ENCODE data around the gene EP300. TPM values are rescaled to one million over a fixed set of nuclear protein-coding genes. Genes with fewer than 3 reads are reported as not detected.

EP300 gene
- total and polyA plus RNA-seq, 2 of the 8 experiments (the other 6 are each of a cell fraction or from before 2014, with no cell fraction given), result 39.5 to 109 TPM

DNA sequence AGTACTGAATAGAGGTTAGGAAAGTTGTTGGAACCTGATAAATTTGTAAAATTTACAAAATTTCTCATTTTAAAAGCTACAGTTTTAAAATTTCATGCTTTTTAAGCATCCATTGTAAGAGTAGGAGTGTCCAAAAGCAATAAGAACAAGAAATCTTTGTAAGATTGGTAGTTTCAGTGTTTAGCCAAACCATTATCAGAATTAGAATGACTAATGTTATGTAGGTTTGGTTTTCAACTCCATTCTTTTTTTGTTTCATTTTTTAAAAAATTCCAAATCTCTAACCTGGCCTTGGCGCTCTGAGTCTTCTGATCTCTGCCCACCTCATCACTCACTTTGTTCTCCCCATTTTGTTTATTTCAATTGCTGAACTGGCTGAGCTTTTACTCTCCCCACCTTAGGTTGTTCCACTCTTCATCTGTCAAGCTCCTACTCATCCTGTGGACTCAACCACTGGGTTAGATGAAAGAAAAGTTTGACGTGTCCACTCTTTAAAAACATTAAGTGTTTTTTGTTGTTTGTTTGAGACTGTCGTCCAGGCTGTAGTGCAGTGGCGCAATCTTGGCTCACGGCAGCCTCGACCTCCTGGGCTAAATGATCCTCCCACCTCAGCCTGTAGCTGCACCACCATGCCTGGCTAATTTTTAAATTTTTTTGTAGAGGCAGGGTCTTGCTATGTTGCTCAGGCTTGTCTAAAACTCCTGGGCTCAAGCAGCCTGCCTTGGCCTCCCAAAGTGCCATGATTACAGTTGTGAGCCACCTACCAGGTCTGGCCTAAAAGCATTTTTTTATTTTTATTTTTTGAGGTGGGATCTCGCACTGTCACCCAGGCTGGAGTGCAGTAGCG is 14.0 kb downstream of the EP300 start:
- no peak overlapping the region for H2BK120ac ChIP-seq (replicated peaks; ENCODE audit: low read depth, low read length)
- peaks cover 21% of the 10 kb centered on the region in 2 experiments for H4K20me1 ChIP-seq (replicated peaks in 1 of 2; ENCODE audit: control insufficient read depth in 1 of 2, insufficient read depth in 2 of 2, low read length in 2 of 2)
- no peaks in the 10 kb centered on the region for H3K79me1 ChIP-seq (ENCODE audit: low read depth, low read length)
- no peak overlapping the region for H2BK15ac ChIP-seq (ENCODE audit: low read length)
- POLR2A ChIA-PET (ENCODE audit: partially characterized antibody), result interaction anchor here (0.6 to 1.7 kb wide), 5 partner anchors 10 to 189 kb away, joined by 3 to 11 read pairs (median 4); partner anchors contain the start of genes EP300 and RBX1
- H3K36me3 ChIP-seq (ENCODE audit: control insufficient read depth in 2 of 4, insufficient read depth in 4 of 4, low read length in 3 of 4), result peaks cover 0 to 10% (median 0%) of the 10 kb centered on the region in 4 experiments; a peak in 1 of 8 replicates
- H4K5ac ChIP-seq (ENCODE audit: insufficient read length, low read depth, low read length), result no peak overlapping the region
- H4K91ac ChIP-seq (replicated peaks; ENCODE audit: insufficient read length, low read length), result no peak overlapping the region
- H3K27ac ChIP-seq (ENCODE audit: low read depth, low read length), result no peak overlapping the region
- WGBS, 2 experiments (ENCODE audit: extremely low coverage in 1 of 2, insufficient coverage in 1 of 2, insufficient read length in 1 of 2, insufficient replicate concordance in 2 of 2, low coverage in 1 of 2, low lambda C conversion rate in 2 of 2, missing lambda C conversion rate in 1 of 2), result 85% methylated on average over 8 of the region's 8 CpGs; no CpG with 5 or more reads in 1 of the 2 experiments
- no peak overlapping the region for H2AK5ac ChIP-seq (ENCODE audit: low read depth, low read length)
- H3K9me3 ChIP-seq (ENCODE audit: insufficient read depth in 2 of 2, low read depth in 1 of 2, low read length in 1 of 2), result no peaks in the 10 kb centered on the region
- H3K4me1 ChIP-seq (replicated peaks in 1 of 4; ENCODE audit: control insufficient read depth in 3 of 4, insufficient read depth in 4 of 4, low read length in 3 of 4), result no peaks in the 10 kb centered on the region; a peak in 1 of 7 replicates
- no peak overlapping the region for H2AFZ ChIP-seq (ENCODE audit: low read length)
- H3K14ac ChIP-seq (ENCODE audit: insufficient read length), result no peak overlapping the region
- CTCF ChIA-PET (ENCODE audit: partially characterized antibody), result interaction anchor here (0.5 to 1.1 kb wide), 3 partner anchors 71 to 799 kb away, joined by 3 to 5 read pairs (median 4); no protein-coding TSS in a partner anchor
- no peak overlapping the region for H3K23ac ChIP-seq (ENCODE audit: insufficient read length)
- H2BK20ac ChIP-seq (ENCODE audit: low read length), result no peak overlapping the region
- no peak overlapping the region for H3K4ac ChIP-seq (replicated peaks; ENCODE audit: insufficient read length, low read depth, low read length)
- DNase-seq (ENCODE audit: low read depth in 1 of 2, low spot score in 2 of 2) (no peak), FAIRE-seq (no peak)
- H3K23me2 ChIP-seq (ENCODE audit: low read depth, low read length), result peaks cover 2% of the 10 kb centered on the region; the same call in 1 of the 2 replicates
- no peak overlapping the region for H3K9ac ChIP-seq (replicated peaks in 1 of 4; ENCODE audit: extremely low read depth in 1 of 4, low read depth in 3 of 4, low read length in 3 of 4)
- H3K4me2 ChIP-seq (ENCODE audit: insufficient read depth in 1 of 2, low read depth in 2 of 2, low read length in 2 of 2), result no peak overlapping the region
- peaks cover 60 to 99% of the 10 kb centered on the region in 2 experiments for H3K79me2 ChIP-seq (ENCODE audit: control insufficient read depth in 1 of 2, insufficient read depth in 2 of 2, low read length in 2 of 2)
- H2BK5ac ChIP-seq (ENCODE audit: low read depth, low read length), result no peak overlapping the region; the same call in 1 of the 2 replicates
- no peaks in the 10 kb centered on the region for H3K27me3 ChIP-seq (replicated peaks in 1 of 4; ENCODE audit: control insufficient read depth in 3 of 4, extremely low read depth in 1 of 4, insufficient read depth in 3 of 4, low read length in 3 of 4)
- H3K56ac ChIP-seq (replicated peaks; ENCODE audit: insufficient read length, low read depth, low read length), result no peak overlapping the region
- H3K18ac ChIP-seq (ENCODE audit: extremely low read depth, low read length), result no peak overlapping the region
- TF ChIP-seq SIRT6 (IDR thresholded peaks at IDR 0.05; ENCODE audit: low read length) (no peak), KDM4A (IDR thresholded peaks at IDR 0.05; ENCODE audit: low read depth, low read length, severe bottlenecking) (no peak), CEBPB (IDR thresholded peaks at IDR 0.05; ENCODE audit: low read depth, low read length) (0 out of 2 replicates have a peak, but pooled peaks have one; percentile 16)
- H4K8ac ChIP-seq (ENCODE audit: extremely low read depth, insufficient read depth, low read length), result no peak overlapping the region
- no peak overlapping the region for H3K4me3 ChIP-seq (ENCODE audit: extremely low read depth in 1 of 4, insufficient read depth in 2 of 4, low read depth in 3 of 4, low read length in 4 of 4)
- no peak overlapping the region for H2BK12ac ChIP-seq (ENCODE audit: low read depth, low read length)
